ENCODE results near the gene UGT1A8. TPM values are rescaled to one million over a fixed set of nuclear protein-coding genes. Genes with fewer than 3 reads are reported as not detected.

UGT1A8 gene
- polyA plus RNA-seq, 1 donor: not detected

DNA sequence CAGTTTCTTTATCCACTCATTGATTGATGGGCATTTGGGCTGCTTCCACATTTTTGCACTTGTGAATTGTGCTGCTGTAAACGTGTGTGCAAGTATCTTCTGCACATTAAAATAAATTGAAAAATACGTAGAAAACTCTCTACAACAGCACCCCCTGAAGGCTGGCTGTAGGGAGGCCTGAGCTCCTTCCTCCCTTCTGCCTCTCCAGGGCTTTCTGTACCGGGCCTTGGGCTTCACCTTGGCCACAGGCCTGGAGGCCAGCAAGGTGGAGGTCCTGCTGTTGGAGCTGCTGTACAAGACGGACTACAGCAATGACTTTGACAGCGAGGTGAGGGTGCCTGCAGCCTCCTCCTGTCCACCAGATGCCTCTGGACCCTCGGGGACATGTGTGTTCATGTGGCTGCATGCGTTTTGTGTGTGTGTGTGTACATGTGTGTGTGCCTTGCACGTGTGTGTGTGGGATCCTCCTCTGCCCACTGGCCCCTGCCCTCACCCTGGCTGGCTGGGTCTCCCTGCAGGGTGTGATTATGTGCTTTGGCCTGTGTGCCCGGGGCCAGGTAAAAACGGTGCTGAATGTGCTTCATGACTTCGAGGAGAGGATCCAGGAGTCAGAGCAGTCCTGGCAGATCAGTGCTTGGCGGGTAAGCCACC, 189.9 kb downstream of the UGT1A8 start:
- H3K9me3 ChIP-seq (ENCODE audit: control insufficient read depth, low read depth, low read length): no peaks in the 10 kb centered on the region
- no peaks in the 10 kb centered on the region for H3K4me1 ChIP-seq (ENCODE audit: control insufficient read depth, insufficient read depth, low read length)
- H3K4me3 ChIP-seq (ENCODE audit: low read length): no peak overlapping the region
- H3K27ac ChIP-seq (ENCODE audit: low read length): no peak overlapping the region
- no peaks in the 10 kb centered on the region for H3K27me3 ChIP-seq (ENCODE audit: control insufficient read depth, insufficient read depth, low read length)
- 100% methylated on average over 1 of the region's 12 CpGs for WGBS (ENCODE audit: insufficient coverage, low lambda C conversion rate)
- H3K36me3 ChIP-seq (ENCODE audit: control insufficient read depth, insufficient read depth, low read length): no peaks in the 10 kb centered on the region
- DNase-seq: no peak

DNA sequence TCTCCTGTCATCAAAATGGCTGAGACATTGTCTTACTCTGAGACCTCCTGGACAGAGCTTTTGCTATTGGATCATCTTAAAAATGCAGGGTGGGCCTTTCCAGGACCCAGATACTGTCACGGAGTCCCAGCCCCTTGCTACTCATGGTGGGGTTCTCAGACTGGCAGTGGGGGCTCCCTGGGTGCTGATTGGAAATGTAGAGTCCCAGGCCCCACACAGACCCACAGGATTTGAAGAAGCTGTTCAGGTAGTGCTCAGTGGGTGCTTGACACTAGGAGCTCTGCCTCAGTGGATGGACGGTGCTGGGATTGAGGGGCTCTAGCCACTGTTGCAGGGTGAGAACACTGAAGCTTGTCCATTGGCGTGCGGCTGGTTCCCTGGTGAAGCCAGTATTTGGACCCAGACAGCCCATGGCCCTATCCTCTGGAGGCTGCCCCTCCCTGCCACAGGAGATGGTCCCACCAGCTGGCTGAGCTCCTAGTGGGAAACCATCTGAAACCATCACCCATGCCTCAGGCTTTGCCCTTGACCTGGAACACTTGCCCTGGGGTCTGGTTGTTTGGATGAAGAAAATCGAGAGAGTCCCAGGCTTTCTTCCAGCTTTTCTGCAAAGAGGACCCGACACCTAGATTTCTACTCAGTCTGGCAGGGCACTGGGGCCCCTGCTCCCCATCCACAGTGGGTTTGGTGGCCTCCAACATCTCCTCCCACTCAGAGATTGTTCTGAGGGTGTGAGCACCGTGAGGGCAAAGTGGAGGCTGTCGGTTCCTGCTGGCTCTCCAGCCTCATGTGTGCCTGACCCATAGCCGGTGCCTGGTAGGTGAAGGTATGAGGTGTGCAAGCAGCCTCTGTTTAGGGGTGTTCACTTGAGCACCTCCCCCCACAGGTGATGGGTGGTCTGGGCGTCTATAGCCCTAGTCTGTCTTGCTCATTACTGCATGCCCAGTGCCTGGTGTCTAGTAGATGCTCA, 190.8 kb downstream of the UGT1A8 start:
- no peak for DNase-seq
- no peak overlapping the region for H3K4me3 ChIP-seq (ENCODE audit: low read length)
- no peak overlapping the region for H3K27ac ChIP-seq (ENCODE audit: low read length)
- no CpG with 5 or more reads among the region's 10 CpGs for WGBS (ENCODE audit: insufficient coverage, low lambda C conversion rate)
- H3K36me3 ChIP-seq (ENCODE audit: control insufficient read depth, insufficient read depth, low read length): no peaks in the 10 kb centered on the region
- no peaks in the 10 kb centered on the region for H3K9me3 ChIP-seq (ENCODE audit: control insufficient read depth, low read depth, low read length)
- H3K4me1 ChIP-seq (ENCODE audit: control insufficient read depth, insufficient read depth, low read length): no peaks in the 10 kb centered on the region
- no peaks in the 10 kb centered on the region for H3K27me3 ChIP-seq (ENCODE audit: control insufficient read depth, insufficient read depth, low read length)

DNA sequence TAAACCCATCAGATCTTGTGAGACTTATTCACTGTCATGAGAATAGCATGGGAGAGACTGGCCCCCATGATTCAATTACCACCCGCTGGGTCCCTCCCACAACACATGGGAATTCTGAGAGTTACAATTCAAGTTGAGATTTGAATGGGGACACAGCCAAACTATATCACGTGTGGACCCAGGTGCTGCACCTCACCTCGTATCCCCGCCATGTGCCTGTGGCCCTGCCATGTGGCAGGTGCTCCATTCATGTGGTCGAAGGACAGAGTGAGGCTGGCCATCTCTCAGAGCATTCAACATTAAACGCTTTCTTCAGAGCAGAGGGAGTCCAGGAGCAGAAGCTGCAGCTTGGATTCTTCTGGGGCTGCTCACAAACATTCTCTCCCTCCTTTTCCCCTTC, 193.0 kb downstream of the UGT1A8 start:
- DNase-seq: no peak
- Histone ChIP-seq H3K27ac (ENCODE audit: low read length) (no peak overlapping the region), H3K4me1 (ENCODE audit: control insufficient read depth, insufficient read depth, low read length) (no peaks in the 10 kb centered on the region), H3K4me3 (ENCODE audit: low read length) (no peak overlapping the region), H3K9me3 (ENCODE audit: control insufficient read depth, low read depth, low read length) (no peaks in the 10 kb centered on the region), H3K36me3 (ENCODE audit: control insufficient read depth, insufficient read depth, low read length) (no peaks in the 10 kb centered on the region), H3K27me3 (ENCODE audit: control insufficient read depth, insufficient read depth, low read length) (no peaks in the 10 kb centered on the region)
- WGBS (ENCODE audit: insufficient coverage, low lambda C conversion rate): no CpG with 5 or more reads among the region's 6 CpGs

DNA sequence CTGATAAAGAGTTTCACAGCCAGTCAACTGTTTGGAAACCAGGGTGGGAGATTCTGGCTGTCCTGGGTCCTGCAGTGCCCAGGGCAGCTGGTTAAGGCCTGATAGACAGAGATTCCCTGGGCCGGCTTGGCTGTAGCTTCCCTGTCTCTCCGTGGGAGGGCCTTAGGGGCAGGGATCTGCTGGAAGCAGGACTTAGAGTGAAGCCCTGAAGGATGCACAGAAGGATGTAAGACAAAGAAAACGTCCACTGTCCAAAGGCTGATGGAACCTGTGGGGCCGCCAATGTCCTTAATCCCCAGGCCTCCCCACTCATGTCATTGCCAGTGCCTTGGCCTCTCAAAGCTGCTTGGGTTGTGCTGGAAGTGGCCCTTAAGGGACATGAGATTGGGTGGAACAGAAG, 193.7 kb downstream of the UGT1A8 start:
- no CpG with 5 or more reads among the region's 4 CpGs for WGBS (ENCODE audit: insufficient coverage, low lambda C conversion rate)
- DNase-seq: no peak
- H3K4me1 ChIP-seq (ENCODE audit: control insufficient read depth, insufficient read depth, low read length): no peaks in the 10 kb centered on the region
- no peaks in the 10 kb centered on the region for H3K9me3 ChIP-seq (ENCODE audit: control insufficient read depth, low read depth, low read length)
- H3K36me3 ChIP-seq (ENCODE audit: control insufficient read depth, insufficient read depth, low read length): no peaks in the 10 kb centered on the region
- H3K27ac ChIP-seq (ENCODE audit: low read length): no peak overlapping the region
- H3K4me3 ChIP-seq (ENCODE audit: low read length): no peak overlapping the region
- no peaks in the 10 kb centered on the region for H3K27me3 ChIP-seq (ENCODE audit: control insufficient read depth, insufficient read depth, low read length)

DNA sequence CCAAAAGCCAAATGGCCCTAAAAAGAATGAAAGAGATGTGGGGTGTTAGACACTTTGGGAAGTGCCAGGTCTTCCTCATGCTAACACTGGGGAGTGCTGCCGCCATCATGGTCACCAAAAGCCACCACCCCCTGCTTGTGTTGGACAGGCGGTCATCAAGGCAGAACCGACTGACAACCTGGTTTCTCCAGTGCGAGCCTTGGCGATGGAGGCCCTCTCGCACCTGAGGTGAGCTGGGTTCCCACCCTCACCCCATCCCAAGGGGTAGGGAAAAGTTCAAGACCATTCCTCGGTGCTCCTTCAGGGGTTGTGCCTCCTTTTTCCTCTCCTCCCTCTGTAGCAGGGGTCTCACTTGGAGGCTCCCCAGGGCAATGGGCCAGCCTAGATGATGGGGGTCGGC, 194.3 kb downstream of the UGT1A8 start:
- no peaks in the 10 kb centered on the region for H3K36me3 ChIP-seq (ENCODE audit: control insufficient read depth, insufficient read depth, low read length)
- no peaks in the 10 kb centered on the region for H3K9me3 ChIP-seq (ENCODE audit: control insufficient read depth, low read depth, low read length)
- no peak for DNase-seq
- H3K4me3 ChIP-seq (ENCODE audit: low read length): no peak overlapping the region
- no peaks in the 10 kb centered on the region for H3K27me3 ChIP-seq (ENCODE audit: control insufficient read depth, insufficient read depth, low read length)
- no peak overlapping the region for H3K27ac ChIP-seq (ENCODE audit: low read length)
- WGBS (ENCODE audit: insufficient coverage, low lambda C conversion rate): no CpG with 5 or more reads among the region's 8 CpGs
- peaks cover 6% of the 10 kb centered on the region for H3K4me1 ChIP-seq (ENCODE audit: control insufficient read depth, insufficient read depth, low read length)

DNA sequence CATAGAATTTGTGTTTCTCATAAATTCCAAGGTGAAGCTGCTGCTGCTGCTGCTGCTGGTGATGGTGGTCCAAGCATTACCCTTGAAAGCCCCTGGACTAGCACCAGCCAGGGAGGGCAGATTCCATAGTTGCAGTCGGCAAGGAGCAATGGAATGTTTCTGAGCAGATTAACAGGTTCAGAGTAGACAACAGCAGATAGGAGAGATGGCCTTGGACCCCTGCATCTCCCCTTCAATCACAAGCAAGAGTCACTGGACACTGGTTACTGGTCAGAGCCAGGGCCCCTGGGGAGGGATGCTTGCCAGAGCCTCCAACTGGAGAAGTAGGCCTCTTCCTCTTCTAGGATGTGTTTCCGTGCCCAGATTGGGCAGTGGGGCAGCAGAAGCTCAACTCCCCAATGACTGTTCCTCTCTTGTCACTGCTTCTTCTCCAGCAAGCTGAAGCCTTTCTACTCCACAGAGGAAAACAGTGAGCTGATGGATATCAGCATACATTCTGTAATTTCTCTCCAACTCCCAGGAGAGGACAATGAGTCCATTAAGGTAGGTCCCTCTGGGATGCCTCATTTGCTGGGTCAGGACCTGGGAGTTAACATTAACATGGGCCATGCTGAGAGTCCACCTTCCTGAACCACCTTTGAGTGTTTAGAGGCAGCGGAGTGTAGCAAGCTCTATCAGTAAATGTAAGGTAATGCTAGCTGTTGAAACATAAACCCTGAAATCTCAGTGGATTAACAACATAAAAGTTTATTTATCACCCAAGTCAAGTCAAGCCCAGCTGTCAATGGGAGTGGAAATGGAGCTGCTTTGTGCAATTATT, 196.0 kb downstream of the UGT1A8 start:
- 40% methylated on average over 1 of the region's 3 CpGs for WGBS (ENCODE audit: insufficient coverage, low lambda C conversion rate)
- H3K27ac ChIP-seq (ENCODE audit: low read length): no peak overlapping the region
- no peak for DNase-seq
- H3K4me1 ChIP-seq (ENCODE audit: control insufficient read depth, insufficient read depth, low read length): peaks cover 21% of the 10 kb centered on the region
- no peaks in the 10 kb centered on the region for H3K27me3 ChIP-seq (ENCODE audit: control insufficient read depth, insufficient read depth, low read length)
- no peaks in the 10 kb centered on the region for H3K36me3 ChIP-seq (ENCODE audit: control insufficient read depth, insufficient read depth, low read length)
- H3K9me3 ChIP-seq (ENCODE audit: control insufficient read depth, low read depth, low read length): no peaks in the 10 kb centered on the region
- H3K4me3 ChIP-seq (ENCODE audit: low read length): no peak overlapping the region

DNA sequence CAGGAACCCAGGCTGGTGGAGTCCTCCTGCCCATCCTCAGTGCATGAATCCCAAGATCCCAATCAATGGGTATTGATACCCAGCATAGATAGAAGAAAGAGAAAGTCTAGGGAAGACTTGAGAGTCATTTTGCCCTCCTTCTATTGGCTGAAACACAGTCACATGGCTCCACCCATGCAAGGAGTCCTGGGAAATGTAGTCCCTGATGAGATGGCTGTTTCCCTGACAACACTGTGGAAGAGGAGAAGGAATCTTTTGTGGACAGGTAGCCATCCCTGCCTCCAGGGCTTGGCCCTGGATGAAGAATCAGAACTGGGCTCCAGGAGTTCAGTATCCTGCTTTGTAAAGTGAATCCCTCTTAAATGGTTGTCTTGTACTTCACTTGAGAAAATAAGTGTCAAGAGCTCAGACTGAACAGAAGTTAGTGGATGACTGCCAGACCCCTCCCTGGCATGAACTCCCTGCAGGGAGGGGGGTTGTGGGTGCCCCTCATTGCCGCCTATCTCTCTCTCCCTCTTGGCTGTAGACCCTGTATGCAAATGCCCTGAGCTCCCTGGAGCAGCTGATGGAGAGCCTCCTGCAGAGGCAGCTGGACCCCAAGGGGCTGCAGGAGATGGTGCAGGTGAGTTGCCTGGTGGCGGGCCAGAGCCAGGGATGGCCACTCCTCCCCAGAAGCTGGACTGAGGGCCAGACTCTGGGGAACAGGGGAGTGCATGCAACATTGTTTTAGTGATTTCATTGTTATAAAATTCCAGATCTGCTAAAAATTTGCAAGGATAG, 196.8 kb downstream of the UGT1A8 start:
- DNase-seq: no peak
- no peaks in the 10 kb centered on the region for H3K36me3 ChIP-seq (ENCODE audit: control insufficient read depth, insufficient read depth, low read length)
- peaks cover 24% of the 10 kb centered on the region for H3K4me1 ChIP-seq (ENCODE audit: control insufficient read depth, insufficient read depth, low read length)
- no peaks in the 10 kb centered on the region for H3K27me3 ChIP-seq (ENCODE audit: control insufficient read depth, insufficient read depth, low read length)
- H3K27ac ChIP-seq (ENCODE audit: low read length): no peak overlapping the region
- H3K4me3 ChIP-seq (ENCODE audit: low read length): no peak overlapping the region
- H3K9me3 ChIP-seq (ENCODE audit: control insufficient read depth, low read depth, low read length): no peaks in the 10 kb centered on the region
- no CpG with 5 or more reads among the region's 2 CpGs for WGBS (ENCODE audit: insufficient coverage, low lambda C conversion rate)

DNA sequence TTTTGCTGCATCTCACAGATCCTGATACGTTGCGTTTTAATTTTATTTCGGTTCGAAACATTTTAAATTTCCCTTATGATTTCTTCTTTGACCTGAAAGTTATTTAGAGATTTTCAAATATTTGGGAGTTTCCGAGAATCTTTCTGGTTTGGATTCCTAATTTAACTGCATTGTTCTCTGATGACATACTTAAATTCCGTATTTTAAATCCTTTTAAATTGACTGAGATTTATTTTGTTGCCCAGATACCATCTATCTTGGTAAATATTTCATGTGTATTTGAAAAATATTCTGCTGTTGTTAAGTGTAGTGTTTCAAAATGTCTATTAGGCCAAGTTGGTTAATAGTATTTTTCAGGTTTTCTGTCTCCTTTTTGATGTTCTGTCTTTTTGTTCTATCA, 198.4 kb downstream of the UGT1A8 start:
- Histone ChIP-seq H3K36me3 (ENCODE audit: control insufficient read depth, insufficient read depth, low read length) (no peaks in the 10 kb centered on the region), H3K27ac (ENCODE audit: low read length) (no peak overlapping the region), H3K4me3 (ENCODE audit: low read length) (no peak overlapping the region), H3K27me3 (ENCODE audit: control insufficient read depth, insufficient read depth, low read length) (no peaks in the 10 kb centered on the region), H3K9me3 (ENCODE audit: control insufficient read depth, low read depth, low read length) (no peaks in the 10 kb centered on the region), H3K4me1 (ENCODE audit: control insufficient read depth, insufficient read depth, low read length) (peaks cover 24% of the 10 kb centered on the region)
- DNase-seq: no peak
- 100% methylated on average over 4 of the region's 6 CpGs for WGBS (ENCODE audit: insufficient coverage, low lambda C conversion rate)

DNA sequence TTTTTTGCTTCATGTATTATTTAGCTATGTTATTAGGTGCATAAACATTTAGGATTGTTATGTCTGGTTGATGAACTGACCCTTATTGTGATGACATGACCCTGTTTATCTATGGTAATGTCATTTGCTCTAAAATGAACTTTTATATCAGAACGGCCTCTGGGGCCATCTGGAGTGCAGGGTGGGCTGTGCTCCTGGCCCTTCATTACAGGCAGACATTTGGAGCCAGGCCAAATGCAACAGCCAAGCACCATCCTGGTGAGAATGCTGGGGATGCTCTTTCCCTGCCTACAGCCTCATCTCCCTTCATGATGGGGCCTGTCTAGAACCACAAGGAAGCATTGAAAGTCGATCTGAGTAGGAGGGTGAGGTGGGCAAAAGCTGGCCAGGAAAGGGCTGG, 198.9 kb downstream of the UGT1A8 start:
- DNase-seq: no peak
- Histone ChIP-seq H3K27ac (ENCODE audit: low read length) (peak overlapping the region; percentile 58), H3K36me3 (ENCODE audit: control insufficient read depth, insufficient read depth, low read length) (no peaks in the 10 kb centered on the region), H3K27me3 (ENCODE audit: control insufficient read depth, insufficient read depth, low read length) (no peaks in the 10 kb centered on the region), H3K4me1 (ENCODE audit: control insufficient read depth, insufficient read depth, low read length) (peaks cover 24% of the 10 kb centered on the region), H3K4me3 (ENCODE audit: low read length) (no peak overlapping the region), H3K9me3 (ENCODE audit: control insufficient read depth, low read depth, low read length) (no peaks in the 10 kb centered on the region)
- no CpG with 5 or more reads among the region's 2 CpGs for WGBS (ENCODE audit: insufficient coverage, low lambda C conversion rate)

Data from large intestine (tissue), 3 donors.